ENCODE results near the gene MRPL53. TPM values are rescaled to one million over a fixed set of nuclear protein-coding genes. Genes with fewer than 3 reads are reported as not detected.

The MRPL53 gene
- total and polyA plus RNA-seq, 4 donors, result 12.6 to 72.5 (median 36.1) TPM

GRCh38 chr2:74423231-74424095, 49.0 kb downstream of the MRPL53 start:
- TF ChIP-seq SP1 (IDR thresholded peaks at IDR 0.05), result no peak
- TF ChIP-seq FOXA2 (IDR thresholded peaks at IDR 0.05), result no peak
- no peak for TF ChIP-seq CTCF (IDR thresholded peaks at IDR 0.05; ENCODE audit: low read depth, low read length, missing input control)
- TF ChIP-seq JUND (IDR thresholded peaks at IDR 0.05), result no peak
- TF ChIP-seq MAX (IDR thresholded peaks at IDR 0.05), result no peak
- no peak for TF ChIP-seq GABPA (IDR thresholded peaks at IDR 0.05 in 1 of 2, conservative IDR thresholded peaks at IDR 0.05 in 1 of 2)
- TF ChIP-seq NR2F2 (IDR thresholded peaks at IDR 0.05), result no peak
- no peak for TF ChIP-seq REST (IDR thresholded peaks at IDR 0.05)
- no peak for TF ChIP-seq ATF3 (IDR thresholded peaks at IDR 0.05)
- TF ChIP-seq RXRA (IDR thresholded peaks at IDR 0.05), result no peak
- Histone ChIP-seq H3K27me3 (ENCODE audit: control insufficient read depth in 4 of 4, insufficient read depth in 4 of 4, low read length in 3 of 4) (no peaks in the 10 kb centered on the region), H3K27ac (ENCODE audit: low read depth in 1 of 2, low read length in 2 of 2) (no peak overlapping the region), H3K36me3 (ENCODE audit: control insufficient read depth in 4 of 4, insufficient read depth in 3 of 4, low read depth in 1 of 4, low read length in 3 of 4) (peaks cover 5 to 33% (median 21%) of the 10 kb centered on the region in 4 donors), H3K4me1 (ENCODE audit: control insufficient read depth in 4 of 4, insufficient read depth in 4 of 4, low read length in 3 of 4) (peaks cover 6 to 17% (median 7%) of the 10 kb centered on the region in 4 donors), H3K9me3 (ENCODE audit: control insufficient read depth in 4 of 4, low read length in 3 of 4) (no peaks in the 10 kb centered on the region), H3K4me3 (ENCODE audit: low read depth in 1 of 3, low read length in 3 of 3) (no peak overlapping the region), H3K9ac (ENCODE audit: low read depth in 1 of 2, low read length in 2 of 2) (no peak overlapping the region)
- DNase-seq (ENCODE audit: low spot score), result no peak
- WGBS, result 78% methylated on average over 9 of the region's 9 CpGs

Other genes starting within 250 kb of the MRPL53 start
- gene SLC4A5, start 129.3 kb downstream of the MRPL53 start, total RNA-seq, result under 1 TPM; 0.42 to 0.50 TPM
- under 1 TPM; 0.12 to 0.15 TPM for gene SLC4A5, start 129.3 kb downstream of the MRPL53 start, polyA plus RNA-seq
- 10 to 100 TPM; 34.8 to 40.9 TPM for gene DCTN1, start 92.4 kb downstream of the MRPL53 start, total RNA-seq
- 10 to 100 TPM; 29.7 to 32.1 TPM for gene DCTN1, start 92.4 kb downstream of the MRPL53 start, polyA plus RNA-seq
- under 1 TPM; 0.08 to 0.23 TPM for gene C2orf81, start 51.1 kb downstream of the MRPL53 start, total RNA-seq
- gene C2orf81, start 51.1 kb downstream of the MRPL53 start, polyA plus RNA-seq, result under 1 TPM; 0.35 to 0.44 TPM
- 1 to 10 TPM; 1.7 to 4.2 TPM for gene WDR54, start 51.0 kb downstream of the MRPL53 start, total RNA-seq
- 1 to 10 TPM; 3.0 to 3.2 TPM for gene WDR54, start 51.0 kb downstream of the MRPL53 start, polyA plus RNA-seq
- gene RTKN, start 30.7 kb downstream of the MRPL53 start, total RNA-seq, result 10 to 100 TPM; 27.8 to 98.0 TPM
- 10 to 100 TPM; 54.4 to 91.7 TPM for gene RTKN, start 30.7 kb downstream of the MRPL53 start, polyA plus RNA-seq
- 10 to 100 TPM in 1 of 2 donors, 1 to 10 TPM in 1; 7.0 to 14.8 TPM for gene INO80B, start 17.6 kb downstream of the MRPL53 start, total RNA-seq
- 10 to 100 TPM in 1 of 2 donors, 1 to 10 TPM in 1; 2.7 to 14.0 TPM for gene INO80B, start 17.6 kb downstream of the MRPL53 start, polyA plus RNA-seq
- gene WBP1, start 14.2 kb downstream of the MRPL53 start, total RNA-seq, result 10 to 100 TPM; 23.5 to 26.2 TPM
- gene WBP1, start 14.2 kb downstream of the MRPL53 start, polyA plus RNA-seq, result 10 to 100 TPM; 19.2 to 45.0 TPM
- gene MOGS, start 7.3 kb downstream of the MRPL53 start, total RNA-seq, result 10 to 100 TPM; 23.4 to 50.0 TPM
- 10 to 100 TPM; 21.2 to 38.6 TPM for gene MOGS, start 7.3 kb downstream of the MRPL53 start, polyA plus RNA-seq
- gene CCDC142, start 10.3 kb upstream of the MRPL53 start, total RNA-seq, result 10 to 100 TPM; 13.4 to 28.3 TPM
- gene CCDC142, start 10.3 kb upstream of the MRPL53 start, polyA plus RNA-seq, result 1 to 10 TPM; 5.1 to 8.3 TPM
- gene TTC31, start 10.4 kb upstream of the MRPL53 start, total RNA-seq, result 10 to 100 TPM in 1 of 2 donors, 1 to 10 TPM in 1; 9.9 to 26.4 TPM
- gene TTC31, start 10.4 kb upstream of the MRPL53 start, polyA plus RNA-seq, result 10 to 100 TPM; 15.3 to 16.3 TPM
- 1 to 10 TPM in 1 of 2 donors, under 1 TPM in 1; 0.84 to 2.7 TPM for gene LBX2, start 26.9 kb upstream of the MRPL53 start, total RNA-seq
- gene LBX2, start 26.9 kb upstream of the MRPL53 start, polyA plus RNA-seq, result 1 to 10 TPM; 2.3 to 2.8 TPM
- gene PCGF1, start 35.0 kb upstream of the MRPL53 start, total RNA-seq, result 10 to 100 TPM in 1 of 2 donors, 1 to 10 TPM in 1; 3.3 to 11.1 TPM
- gene PCGF1, start 35.0 kb upstream of the MRPL53 start, polyA plus RNA-seq, result 10 to 100 TPM; 10.6 to 12.5 TPM
- not detected for gene TLX2, start 41.8 kb upstream of the MRPL53 start, total RNA-seq
- not detected for gene TLX2, start 41.8 kb upstream of the MRPL53 start, polyA plus RNA-seq
- gene DQX1, start 53.6 kb upstream of the MRPL53 start, total RNA-seq, result 1 to 10 TPM in 1 of 2 donors, under 1 TPM in 1; 0.08 to 1.0 TPM
- gene DQX1, start 53.6 kb upstream of the MRPL53 start, polyA plus RNA-seq, result under 1 TPM in 1 of 2 donors, not detected in 1; 0.05 TPM
- 100 to 1,000 TPM in 1 of 2 donors, 10 to 100 TPM in 1; 62.6 to 126 TPM for gene AUP1, start 57.0 kb upstream of the MRPL53 start, total RNA-seq
- 100 to 1,000 TPM in 1 of 2 donors, 10 to 100 TPM in 1; 96.4 to 122 TPM for gene AUP1, start 57.0 kb upstream of the MRPL53 start, polyA plus RNA-seq
- 10 to 100 TPM; 18.7 to 81.8 TPM for gene HTRA2, start 57.3 kb upstream of the MRPL53 start, total RNA-seq
- 10 to 100 TPM; 13.3 to 18.2 TPM for gene HTRA2, start 57.3 kb upstream of the MRPL53 start, polyA plus RNA-seq
- gene LOXL3, start 81.3 kb upstream of the MRPL53 start, total RNA-seq, result 1 to 10 TPM; 1.6 to 2.8 TPM
- under 1 TPM; 0.31 to 0.98 TPM for gene LOXL3, start 81.3 kb upstream of the MRPL53 start, polyA plus RNA-seq
- 1 to 10 TPM; 4.6 to 8.6 TPM for gene DOK1, start 82.0 kb upstream of the MRPL53 start, total RNA-seq
- gene DOK1, start 82.0 kb upstream of the MRPL53 start, polyA plus RNA-seq, result 1 to 10 TPM; 2.0 to 3.6 TPM
- under 1 TPM; under 0.01 to 0.09 TPM for gene M1AP, start 175.7 kb upstream of the MRPL53 start, total RNA-seq
- gene M1AP, start 175.7 kb upstream of the MRPL53 start, polyA plus RNA-seq, result under 1 TPM; 0.06 to 0.38 TPM
- gene SEMA4F, start 181.6 kb upstream of the MRPL53 start, total RNA-seq, result 1 to 10 TPM in 1 of 2 donors, under 1 TPM in 1; 0.92 to 1.1 TPM
- under 1 TPM; 0.57 to 0.99 TPM for gene SEMA4F, start 181.6 kb upstream of the MRPL53 start, polyA plus RNA-seq